SKM-1 treated with dmso at 0.1 percent for 144 hours (cell line): ENCODE results near the gene ZFPL1.

ENCODE experiments used
- DNase-seq: peaks from one replicate; lab custom pipeline; 2025; ENCODE audit not compliant: unreplicated experiment; lab: John Stamatoyannopoulos, UW

The ZFPL1 gene

DNA sequence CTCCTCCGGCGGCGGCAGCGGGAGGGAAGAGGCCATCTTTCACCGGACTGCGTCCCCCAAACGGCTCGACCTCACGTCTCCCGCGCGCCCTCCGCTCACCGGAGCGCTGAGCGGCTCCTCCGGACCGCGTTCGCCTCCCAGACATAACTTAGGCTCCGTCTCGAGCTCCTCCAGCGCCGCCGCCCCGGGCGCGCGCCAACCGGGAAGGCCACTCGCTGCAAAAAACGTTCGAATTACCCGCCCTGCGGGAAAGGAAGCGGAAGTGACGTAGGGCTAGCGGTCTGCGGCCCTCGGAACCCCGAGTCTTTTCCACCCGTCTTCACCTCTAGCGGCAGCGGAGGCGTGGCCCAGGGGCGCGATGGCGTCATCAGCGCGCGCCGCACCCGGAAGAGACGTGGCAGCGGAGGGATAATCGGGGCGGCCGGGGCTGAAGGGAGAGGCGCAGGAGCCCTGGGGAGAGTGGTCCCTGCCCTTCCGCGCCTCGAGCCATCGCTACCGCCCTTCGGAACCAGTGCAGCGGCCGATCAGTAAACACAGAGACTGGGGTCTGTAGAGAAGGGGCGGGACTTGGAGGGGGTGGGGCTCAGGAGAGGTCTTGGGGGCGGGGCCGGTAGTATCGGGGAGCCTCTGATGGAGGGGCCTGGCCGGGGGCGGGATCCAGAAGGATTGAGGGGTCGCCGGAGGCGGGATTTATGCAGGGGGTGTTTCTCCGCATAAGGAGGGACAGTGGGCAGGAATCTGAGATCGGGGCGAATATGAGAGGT lies at the start of gene ZFPL1, which contains the start of gene CDCA5:
ZFPL1 (plus strand) TSS at position 389 of the 764 bp plus-strand sequence. CDS start 477 bp downstream, outside the sequence.
CDCA5 (minus strand) TSS at position 207 of the 764 bp plus-strand sequence; CDS start at position 145, 62 bp downstream.
- DNase-seq = peak; percentile 96

GRCh38 chr11:65034423-65034822 lies 49.6 kb upstream of the ZFPL1 start:
- DNase-seq = no peak

- DNase-seq = no peak
Observed at GRCh38 chr11:65035579-65035978, 48.4 kb upstream of the ZFPL1 start.

DNA sequence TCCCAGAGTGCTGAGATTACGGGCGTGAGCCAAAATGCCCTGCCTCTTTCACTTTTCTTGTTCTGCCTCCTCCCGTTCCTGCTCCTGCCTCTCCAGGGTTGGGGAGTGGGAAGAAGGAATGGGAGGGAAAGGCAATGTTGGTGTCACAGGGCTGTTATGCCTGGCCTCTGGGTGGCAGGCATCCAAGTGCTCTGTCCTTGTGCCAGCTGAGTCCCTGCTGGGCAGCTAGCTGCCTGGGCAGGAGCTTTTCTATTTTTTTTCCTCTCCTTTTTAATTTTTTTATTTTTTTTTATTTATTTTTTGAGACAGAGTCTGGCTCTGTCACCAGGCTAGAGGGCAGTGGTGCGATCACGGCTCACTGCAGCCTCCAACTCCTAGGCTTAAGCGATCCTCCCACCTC lies 47.1 kb upstream of the ZFPL1 start:
- DNase-seq = no peak

DNA sequence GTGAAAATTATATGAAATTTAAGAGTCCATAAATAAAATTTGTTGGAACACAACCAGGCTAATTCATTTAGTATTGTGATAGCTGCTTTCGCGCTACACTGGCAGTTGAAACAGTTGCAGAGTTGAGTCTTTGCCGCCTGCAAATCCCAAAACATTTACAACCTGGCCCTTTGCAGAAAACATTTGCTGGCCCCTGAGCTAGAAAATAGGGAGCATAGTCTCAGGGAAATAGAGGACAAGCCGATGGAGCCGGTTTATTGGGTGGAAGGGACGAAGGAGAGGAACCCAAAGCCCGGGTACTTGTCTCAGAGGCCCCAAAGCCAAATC lies 43.5 kb upstream of the ZFPL1 start:
- DNase-seq = no peak

DNA sequence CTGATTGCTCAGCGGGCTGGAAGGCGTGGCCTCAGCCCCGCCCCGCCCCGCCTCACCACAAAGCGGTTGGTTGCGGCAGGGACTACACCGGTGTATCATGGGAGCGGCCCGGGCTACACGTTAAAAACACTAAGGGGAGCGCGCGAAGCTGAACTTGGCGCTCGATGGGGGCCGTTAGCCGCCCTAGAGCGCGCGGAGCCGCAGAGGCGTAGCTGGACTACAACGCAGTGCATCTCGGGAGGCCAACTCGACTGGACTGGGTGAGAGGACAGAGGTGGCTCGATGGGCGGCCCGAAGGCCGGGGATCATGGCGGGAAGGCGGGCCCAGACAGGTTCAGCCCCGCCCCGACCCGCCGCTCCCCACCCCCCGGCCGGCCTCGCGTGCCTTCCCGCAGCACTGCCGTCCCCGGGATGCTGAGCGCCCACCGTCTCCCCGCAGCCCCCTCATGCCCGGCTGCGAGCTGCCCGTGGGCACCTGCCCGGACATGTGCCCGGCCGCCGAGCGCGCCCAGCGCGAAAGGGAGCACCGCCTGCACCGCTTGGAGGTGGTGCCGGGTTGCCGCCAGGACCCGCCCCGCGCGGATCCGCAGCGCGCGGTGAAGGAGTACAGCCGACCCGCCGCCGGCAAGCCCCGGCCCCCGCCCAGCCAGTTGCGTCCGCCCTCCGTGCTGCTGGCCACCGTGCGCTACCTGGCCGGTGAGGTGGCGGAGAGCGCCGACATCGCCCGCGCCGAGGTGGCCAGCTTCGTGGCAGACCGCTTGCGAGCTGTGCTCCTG lies 43.0 kb upstream of the ZFPL1 start, which contains the start of gene SAC3D1:
SAC3D1 (plus strand) TSS at position 364 of the 776 bp plus-strand sequence; CDS start at position 447, 83 bp downstream.
- DNase-seq = peak; percentile 95

DNA sequence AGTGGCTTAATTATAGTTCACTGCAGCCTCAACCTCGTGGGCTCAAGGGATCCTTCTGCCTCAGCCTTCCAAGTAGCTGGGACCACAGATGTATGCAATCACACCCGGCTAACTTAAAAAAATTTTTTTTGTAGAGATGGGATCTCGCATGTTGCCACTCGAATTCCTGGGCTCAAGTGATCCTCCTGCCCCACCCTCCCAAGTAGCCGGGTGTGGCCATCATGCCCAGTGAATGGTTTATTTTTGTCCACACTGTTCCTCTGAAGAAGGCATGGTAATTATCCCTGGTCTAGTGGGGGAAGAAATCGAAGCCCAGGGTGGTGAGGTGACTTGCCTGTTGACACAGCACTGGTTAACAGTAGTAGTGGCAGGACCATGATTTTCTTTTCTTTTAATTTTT lies 41.1 kb upstream of the ZFPL1 start:
- DNase-seq = no peak

DNA sequence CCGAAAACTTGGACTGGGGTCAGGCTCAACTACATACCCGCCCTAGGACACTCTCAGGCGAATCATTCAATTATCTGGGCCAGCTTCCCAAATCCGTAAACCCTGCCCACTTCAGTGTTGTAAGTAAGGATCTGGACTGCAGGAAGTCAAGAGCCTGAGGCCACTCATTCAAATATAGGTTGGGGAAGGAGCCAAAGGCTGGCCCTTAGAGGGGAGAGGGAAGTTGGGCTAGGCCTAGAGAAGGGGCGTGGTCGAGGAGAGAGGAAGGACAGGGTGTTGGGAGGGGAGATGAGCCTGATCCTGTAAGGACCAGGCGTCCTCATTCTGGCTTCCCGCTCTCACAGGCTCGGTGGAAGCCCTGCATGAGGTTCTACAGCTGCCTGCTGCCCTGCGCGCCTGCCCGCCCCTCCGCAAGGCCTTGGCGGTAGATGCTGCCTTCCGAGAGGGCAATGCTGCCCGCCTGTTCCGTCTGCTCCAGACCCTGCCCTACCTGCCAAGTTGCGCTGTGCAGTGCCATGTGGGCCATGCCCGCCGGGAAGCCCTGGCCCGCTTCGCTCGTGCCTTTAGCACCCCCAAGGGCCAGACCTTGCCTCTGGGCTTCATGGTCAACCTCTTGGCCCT lies 40.0 kb upstream of the ZFPL1 start:
- DNase-seq = peak; percentile 76

GRCh38 chr11:65045061-65045460 lies 39.0 kb upstream of the ZFPL1 start:
- no peak for DNase-seq

- DNase-seq = no peak
Observed at GRCh38 chr11:65045728-65046127, 38.3 kb upstream of the ZFPL1 start.

- DNase-seq = no peak
Observed at GRCh38 chr11:65047581-65048422, 36.2 kb upstream of the ZFPL1 start.

DNA sequence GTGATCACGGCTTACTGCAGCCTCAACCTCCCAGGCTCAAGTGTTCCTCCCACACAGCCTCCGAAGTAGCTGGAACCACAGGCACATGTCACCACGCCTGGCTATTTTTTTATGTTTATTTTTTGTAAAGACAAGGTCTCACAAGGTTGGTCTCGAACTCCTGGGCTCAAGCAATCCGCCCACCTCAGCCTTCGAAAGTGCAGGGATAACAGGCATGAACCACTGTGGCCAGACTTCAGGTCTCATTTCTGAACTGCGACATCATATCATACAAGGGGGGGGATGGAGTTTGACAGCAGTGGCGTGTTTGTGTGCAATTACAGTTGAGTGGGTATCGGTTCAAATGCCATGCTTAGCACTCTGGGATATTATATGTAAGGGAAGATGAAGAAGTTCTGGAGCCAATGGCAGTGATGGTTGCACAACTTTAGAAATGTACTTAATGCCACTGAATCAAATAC lies 32.6 kb upstream of the ZFPL1 start:
- DNase-seq = no peak

DNA sequence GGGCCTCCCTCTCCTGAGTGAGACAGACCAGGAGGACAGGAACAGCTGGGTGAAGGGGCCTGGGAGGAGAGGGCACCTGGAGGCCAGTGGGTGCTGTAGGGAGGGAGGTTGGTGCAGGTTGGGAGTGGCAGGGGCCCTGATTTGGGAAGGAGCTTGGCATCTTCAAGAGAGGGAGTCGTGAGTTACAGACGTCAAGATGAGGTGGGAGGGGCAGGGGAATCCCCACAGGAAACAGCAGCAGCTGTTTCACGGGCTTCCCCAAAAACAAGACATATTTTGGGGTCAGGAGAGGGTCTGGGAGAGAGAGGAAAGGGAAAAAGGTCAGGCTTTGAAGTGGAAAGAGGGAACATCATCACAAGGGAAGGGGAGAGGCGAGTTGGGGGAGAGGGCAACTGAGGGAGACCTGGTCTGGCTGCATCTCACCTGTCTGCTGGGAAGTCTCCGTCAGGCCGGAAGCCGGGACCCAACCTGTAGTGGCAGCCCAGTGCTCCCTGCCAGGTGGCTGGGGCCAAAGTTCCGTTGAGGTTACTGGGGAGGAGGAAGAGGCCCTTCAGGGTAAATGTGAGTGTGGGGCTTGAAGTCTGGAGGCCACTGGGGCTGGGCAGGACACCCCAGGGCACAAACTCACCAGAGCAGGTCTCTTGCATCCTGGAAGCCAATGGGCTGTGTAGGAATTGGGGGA lies 30.1 kb upstream of the ZFPL1 start:
- no peak for DNase-seq

DNA sequence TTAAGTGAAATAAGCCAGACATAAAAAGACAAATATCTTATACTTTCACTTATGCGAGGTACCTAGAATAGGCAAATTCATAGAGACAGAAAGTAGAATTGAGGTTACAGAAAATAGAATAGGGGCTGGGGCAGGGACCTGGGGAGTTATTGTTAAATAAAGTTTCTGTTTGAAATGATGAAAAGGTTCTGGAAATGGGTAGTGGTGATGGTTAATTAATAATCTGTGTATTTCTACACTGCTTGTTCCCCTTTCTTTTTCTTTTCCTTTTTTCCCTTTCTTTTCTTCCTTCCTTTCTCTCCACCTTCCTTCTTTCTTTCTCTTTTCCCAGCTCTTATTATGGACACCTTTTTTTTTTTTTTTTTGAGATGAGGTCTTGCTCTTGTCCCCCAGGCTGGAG lies 28.5 kb upstream of the ZFPL1 start:
- no peak for DNase-seq

DNA sequence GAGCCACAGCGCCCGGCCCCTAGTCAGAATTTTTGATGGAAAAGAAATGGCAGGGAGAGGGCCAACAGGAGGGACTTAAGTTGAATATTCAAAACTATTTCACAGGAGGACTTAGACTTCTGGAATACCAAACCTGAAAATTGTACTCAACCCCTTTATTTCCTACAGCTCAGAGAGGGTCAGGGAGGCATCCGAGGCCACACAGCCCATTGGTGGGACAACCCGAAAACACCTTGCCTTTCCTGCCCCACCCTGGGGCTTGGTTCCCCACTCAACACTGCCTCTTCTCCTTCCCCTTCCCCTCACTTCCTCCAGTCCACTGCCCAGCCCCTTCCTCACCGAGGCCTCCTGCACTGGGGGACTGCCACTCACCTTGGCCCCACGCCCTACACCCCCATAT lies 27.0 kb upstream of the ZFPL1 start:
- DNase-seq = no peak

DNA sequence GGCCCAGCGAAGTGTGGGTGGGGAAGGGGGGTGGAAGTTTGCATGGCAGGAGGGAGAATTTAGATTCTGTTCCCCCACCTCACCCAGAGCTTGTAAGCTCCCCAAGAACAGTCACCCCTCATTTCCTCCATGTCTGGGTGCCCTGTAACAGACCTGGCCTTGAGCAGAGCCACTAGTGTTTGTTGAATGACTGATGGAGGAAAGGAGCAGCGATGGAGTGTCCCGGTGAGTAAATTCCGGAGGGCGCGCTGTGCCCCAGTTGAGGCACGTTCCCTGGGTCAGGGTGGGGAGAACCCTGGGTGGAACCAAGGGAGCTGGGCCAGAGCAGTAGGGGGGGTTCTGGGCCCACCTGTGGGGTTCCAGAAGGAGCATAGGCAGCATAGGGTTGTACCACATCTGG lies 26.5 kb upstream of the ZFPL1 start:
- no peak for DNase-seq

DNA sequence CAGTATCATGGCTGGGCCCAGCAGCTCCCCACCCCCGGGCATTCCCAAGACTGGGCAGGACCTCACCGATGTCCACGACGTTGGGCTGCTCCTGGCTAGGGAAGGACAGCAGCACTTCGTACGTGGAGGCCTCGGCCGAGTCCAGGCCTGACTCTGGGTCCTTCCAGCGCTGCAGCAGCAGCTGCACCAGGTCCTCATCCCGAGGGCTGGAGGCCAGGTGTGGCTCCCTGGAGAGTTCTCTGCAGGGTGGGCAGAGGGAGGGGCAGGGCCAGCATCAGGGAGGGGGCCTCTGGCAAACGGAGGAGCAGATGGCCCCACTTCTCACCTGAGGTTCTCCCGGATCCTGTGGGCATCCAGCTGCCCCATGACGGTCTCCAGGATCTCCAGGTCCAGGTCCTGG lies 26.0 kb upstream of the ZFPL1 start:
- DNase-seq = no peak

- no peak for DNase-seq
Observed at GRCh38 chr11:65058419-65059054, 25.5 kb upstream of the ZFPL1 start, which contains the start of gene NAALADL1. TSS of gene NAALADL1 (minus strand) at chr11:65058553. CDS start at chr11:65058521, 32 bp downstream.

DNA sequence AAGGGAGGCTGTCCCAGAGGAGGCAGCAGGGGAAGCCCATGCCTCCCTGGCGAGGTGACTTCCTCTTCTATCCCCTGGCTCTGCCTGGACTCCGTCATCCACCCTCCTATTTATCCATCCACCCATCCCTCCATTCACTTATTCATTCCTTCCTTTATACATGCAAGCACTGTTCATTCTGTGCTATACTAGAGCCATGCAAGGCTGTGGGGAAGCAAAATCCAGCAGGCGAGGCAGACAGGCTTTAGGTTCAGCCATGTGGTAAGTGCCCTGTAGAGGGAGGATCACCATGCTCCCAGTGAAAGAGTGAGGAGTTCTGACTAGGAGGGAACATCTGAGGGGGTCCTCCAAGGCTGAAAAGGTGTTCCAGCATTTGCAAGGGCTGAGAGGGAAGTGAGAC lies 24.5 kb upstream of the ZFPL1 start:
- DNase-seq = no peak
